ENCODE measurements around the gene KLC4. TPM values are rescaled to one million over a fixed set of nuclear protein-coding genes. Genes with fewer than 3 reads are reported as not detected.
"Not testable (repeated sequence)": the region's sequence is repeated elsewhere in the genome, so short reads cannot be mapped to it uniquely, and the experiment has no call there.

Gene KLC4
- total RNA-seq, 1 experiment from 2014 or later, result 11.6 TPM

DNA sequence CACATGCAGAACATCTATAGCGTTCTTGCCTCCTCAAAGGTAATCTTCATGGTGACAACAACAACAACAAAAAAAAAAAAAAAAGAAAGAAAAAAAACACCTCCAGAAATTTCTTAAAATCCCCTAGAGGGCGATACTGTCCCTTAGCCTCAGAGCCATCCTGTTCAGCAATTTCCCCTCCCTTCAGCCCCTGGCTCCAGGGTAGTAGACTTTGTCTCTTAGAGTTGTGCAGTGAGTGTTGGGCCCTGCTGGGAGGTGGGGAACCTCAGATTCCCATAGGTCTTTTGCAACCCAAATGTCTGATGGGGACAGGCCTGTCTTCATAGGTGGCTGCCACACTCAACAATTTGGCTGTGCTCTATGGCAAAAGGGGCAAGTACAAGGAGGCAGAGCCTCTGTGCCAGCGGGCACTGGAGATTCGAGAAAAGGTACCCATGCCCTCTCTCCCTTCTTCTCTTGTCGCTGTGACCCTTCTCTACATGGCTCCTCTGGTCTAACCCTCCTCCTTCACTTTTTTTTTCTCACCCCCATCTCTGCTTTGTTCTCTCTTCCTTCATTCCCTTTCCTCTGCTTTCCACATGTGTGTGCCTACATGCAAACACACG lies 10.7 kb downstream of the KLC4 start:
- peak; percentile 63 for DNase-seq (ENCODE audit: low spot score)

DNA sequence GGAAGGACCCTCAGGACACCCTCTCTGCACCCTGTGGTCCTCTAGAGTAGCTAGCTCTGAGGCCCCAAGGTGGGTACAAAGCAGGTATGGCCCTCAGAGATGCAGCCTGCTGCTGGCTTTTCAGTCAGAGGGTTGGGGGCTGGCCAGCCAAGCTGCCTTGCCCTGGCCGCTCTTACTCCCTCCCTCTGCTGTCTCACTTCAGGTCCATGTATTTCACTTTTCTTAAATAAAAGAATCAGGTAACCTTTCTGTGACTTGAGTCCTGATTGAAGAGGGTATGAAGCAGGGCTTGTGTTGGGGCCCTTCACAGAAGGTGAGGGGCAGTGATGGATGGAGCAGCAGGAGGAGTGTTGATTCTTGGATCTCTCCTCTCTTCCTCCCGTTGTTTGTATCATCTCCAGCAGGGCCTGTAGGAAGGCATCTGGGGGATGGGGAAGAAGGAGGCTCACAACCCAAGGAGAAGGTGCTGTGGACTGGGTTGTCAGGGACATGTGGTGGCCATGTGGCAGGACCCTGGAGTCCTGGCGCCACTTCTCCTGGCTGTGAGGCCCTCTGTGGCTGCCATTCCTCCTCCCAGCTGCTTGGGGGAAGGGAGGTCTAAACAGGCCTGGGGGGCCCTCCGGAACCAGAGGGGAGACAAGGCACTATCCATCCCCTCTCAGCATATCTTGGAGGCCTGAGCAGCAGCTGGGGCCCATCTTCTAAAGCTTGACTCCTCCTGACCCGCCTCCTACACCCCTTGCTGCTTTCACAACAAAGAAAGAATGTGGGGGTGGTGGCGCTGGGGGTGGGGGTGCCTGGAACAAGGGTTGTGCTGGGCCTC lies 15.6 kb downstream of the KLC4 start:
- no peak for DNase-seq (ENCODE audit: low spot score)

DNA sequence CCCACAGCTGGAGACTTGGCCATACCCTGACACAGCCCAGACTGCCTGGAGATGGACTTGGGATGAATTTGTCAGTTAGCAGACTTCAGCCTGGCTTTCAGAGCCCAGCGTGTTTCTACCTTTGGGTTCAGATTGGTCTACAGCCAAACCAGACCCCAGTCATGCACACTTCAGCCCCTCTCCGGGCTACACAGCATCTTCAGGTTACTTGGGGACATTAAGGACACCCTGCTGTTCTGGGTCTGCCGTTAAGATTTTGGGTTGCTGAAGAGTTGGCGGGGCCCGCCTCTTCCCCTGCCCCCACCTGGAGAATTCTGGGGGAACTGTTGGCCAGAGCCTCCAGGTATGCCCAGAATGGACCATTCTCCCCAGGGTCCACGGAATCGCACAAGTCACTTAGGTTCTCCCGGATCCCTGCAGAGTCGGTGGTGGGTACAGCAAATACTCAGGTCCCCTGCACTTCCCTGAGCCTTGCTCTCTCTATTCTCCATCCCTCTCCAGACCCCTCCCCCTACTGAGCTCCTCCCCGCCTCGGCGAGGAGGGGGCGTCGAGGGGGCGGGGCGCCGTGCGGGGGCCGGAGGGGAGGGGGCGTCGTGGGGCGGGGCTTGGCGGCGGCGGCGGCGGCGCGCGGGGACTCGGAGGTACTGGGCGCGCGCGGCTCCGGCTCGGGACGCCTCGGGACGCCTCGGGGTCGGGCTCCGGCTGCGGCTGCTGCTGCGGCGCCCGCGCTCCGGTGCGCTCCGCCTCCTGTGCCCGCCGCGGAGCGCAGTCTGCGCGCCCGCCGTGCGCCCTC lies 16.4 kb downstream of the KLC4 start, which contains the start of gene PTK7:
PTK7 (plus strand) TSS at position 645 of the 794 bp plus-strand sequence. CDS start 175 bp downstream, outside the sequence.
- DNase-seq (ENCODE audit: low spot score), result peak; percentile 47

DNA sequence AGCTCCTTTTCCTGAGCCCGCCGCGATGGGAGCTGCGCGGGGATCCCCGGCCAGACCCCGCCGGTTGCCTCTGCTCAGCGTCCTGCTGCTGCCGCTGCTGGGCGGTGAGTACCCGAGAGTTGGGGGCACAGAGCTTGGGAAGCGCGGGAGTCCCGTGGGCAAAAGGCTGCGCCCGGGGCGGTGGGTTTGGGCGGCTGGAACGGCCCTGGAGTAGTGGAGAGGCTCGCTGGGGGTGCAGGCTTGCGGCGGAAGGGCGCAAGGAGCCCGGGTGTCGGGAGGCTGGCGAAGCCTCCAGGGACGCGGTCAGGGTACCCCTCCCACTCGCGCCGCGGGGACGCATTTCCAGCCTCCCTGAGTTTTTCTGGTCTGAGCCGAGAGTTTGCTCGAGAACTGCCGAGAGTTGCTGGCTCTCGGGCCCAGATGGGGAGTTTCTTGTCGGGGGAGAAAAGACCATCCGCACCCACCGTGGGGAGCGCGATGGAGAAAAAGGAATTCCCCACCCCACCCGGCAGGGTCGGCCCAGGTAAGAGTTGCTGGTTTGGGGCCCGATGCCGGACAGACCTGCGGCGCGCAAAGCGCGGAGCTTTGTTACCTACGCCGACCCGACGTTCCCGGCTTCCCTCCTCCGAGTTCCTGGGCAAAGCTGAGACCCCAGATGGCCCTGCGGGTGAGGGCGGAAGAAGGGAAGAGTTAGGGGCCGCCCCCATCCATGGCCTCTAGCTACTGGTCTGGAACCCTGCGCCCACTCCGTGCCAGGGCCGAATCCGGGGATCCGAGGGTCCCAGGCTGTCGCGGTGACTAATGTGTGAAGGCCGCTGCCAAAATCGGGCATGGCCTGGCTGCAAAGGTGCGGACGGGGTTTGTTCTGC lies 17.3 kb downstream of the KLC4 start:
- peak; percentile 52 for DNase-seq (ENCODE audit: low spot score)

DNA sequence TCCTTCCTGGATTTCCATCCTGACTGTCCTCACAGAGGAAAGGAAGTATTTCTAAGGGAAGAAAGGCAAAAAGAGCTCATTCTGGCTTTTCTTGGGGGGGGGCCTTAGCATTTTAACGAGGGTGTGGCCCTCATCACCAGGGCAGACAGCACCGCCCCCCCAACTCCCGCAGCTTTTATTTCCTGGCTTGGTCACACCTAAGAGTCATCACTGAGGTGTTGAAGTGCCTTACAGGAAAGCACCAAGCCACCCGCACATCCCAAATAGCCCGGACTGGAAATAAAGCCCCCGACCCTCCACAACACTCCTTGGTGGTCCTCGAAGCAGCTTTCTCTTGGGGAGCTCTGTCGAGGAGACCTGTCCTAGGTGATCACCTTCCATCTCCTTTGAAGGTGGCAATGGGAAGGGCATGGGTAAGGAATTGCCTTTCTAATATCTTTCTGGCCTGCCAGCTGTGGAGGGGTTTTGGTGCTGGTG lies 17.9 kb downstream of the KLC4 start:
- DNase-seq (ENCODE audit: low spot score), result no peak

DNA sequence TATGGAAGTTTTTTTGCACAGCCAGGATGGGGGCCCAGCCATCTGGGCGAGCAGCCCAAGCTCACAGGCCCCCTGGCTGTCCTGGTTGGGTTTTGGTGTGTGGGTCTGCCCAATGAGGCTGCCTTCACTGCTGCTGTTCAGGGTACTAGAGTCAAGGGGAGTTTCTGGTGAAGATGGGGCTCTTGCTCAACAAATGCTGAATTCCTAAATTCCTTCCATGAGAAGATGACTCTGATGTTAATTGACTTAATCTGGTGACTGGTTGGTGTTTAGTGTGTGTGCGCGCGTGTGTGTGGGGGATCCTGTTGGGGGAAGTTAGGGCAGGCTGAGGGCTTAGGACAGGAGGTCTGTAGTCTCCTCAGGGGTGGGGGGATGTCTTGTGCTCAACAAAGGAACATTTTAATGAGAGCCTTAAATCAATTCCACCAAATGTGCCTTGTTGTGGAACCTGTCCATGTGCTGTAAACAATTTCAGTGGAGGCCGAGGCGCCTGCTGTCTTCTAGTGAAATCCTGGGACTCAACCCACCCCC lies 18.6 kb downstream of the KLC4 start:
- DNase-seq (ENCODE audit: low spot score), result no peak

DNA sequence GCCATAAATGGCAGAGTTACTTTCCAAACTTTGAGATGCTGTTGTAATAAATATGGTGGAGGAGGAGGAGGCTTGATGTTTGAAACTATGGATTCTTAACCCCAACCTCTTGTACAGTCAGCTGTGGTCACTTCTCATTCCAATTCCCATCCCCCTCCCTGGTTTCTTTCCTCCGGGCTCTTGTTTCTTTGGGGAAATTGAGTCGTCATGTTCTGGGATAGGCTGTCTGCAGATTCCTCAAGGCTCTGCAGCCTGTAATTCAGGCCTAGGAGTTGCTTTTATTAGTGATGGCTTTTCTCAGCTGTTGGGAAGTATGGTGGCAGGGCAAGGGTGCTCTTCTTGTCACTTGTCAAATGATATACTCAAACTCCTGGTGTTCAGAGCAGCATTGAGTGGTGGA lies 19.3 kb downstream of the KLC4 start:
- DNase-seq (ENCODE audit: low spot score), result no peak

DNA sequence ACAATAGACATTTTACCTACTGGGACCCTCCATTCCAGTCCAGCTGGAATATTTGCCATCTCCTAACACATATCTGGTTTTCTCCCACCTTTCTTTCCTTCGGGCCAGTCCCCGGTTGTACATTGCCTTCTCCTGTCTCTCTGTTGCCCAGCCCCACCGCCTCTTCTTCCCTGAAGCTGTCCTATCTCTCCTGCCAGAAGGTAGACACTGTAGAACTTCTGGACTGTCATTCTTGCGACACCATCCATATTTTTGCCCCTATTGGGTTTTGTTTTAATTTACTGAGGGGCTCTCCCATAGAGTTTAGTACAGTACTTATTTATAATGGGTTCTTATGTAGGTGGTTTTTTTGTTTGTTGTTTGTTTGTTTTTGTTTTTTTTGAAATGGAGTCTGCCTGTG lies 21.6 kb downstream of the KLC4 start:
- no peak for DNase-seq (ENCODE audit: low spot score)

DNA sequence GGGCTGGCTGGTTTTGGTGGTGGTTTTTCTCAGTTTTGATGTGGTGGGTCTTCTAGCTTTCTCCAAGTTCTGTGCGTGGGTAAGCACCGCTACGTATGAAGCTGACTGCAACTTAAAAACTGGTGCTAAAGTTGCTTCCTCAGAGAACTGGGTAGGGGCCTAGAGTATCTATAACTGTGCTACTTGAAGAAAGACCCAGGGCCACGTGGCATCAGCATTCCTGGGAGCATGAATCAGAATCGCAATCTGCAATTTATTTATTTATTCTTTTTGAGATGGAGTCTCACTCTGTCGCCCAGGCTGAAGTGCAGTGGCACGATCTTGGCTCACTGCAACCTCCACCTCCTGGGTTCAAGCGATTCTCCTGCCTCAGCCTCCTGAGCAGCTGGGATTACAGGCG lies 22.5 kb downstream of the KLC4 start:
- DNase-seq (ENCODE audit: low spot score), result not testable (repeated sequence)

DNA sequence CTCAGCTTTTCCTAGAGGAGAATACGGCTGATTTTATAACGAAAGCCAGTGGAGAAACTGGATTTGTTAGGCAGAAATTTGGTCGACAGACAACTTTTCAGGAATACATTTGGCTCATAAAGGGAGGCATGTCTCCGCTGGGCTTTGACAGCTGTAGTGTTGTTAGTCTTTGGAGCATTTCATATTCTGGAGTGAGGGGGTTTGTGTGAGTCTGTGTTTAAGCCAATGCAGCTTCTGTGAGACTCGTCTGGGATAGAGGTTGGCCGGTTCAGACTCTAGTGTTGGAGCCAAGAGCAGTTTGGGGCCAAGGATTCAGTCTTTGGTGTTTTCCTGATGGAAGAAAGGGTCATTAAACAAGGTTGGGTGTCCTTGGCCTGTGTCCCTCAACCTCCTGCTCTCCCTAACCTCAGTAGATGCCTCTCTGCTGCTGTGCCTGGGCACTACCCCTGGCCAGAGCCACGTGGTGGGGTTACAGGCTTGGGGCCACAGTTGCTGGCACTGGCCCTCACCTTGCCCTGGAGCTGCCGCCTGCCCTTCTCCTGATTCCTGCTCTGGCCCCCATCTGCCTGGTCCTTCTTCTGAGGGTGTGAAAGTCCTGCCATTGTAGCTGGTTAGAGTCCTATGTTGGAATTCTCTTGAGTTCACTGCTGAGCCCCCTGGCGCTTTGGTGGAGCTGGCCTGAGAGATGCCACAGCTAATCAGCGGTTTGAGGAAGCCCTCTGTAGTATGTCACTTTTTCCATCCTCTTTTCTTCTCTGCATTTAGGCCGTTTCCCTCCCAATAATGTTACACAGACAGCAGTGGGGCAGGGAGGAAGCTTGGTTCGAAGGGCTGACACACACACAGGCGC lies 23.6 kb downstream of the KLC4 start:
- DNase-seq (ENCODE audit: low spot score), result no peak

DNA sequence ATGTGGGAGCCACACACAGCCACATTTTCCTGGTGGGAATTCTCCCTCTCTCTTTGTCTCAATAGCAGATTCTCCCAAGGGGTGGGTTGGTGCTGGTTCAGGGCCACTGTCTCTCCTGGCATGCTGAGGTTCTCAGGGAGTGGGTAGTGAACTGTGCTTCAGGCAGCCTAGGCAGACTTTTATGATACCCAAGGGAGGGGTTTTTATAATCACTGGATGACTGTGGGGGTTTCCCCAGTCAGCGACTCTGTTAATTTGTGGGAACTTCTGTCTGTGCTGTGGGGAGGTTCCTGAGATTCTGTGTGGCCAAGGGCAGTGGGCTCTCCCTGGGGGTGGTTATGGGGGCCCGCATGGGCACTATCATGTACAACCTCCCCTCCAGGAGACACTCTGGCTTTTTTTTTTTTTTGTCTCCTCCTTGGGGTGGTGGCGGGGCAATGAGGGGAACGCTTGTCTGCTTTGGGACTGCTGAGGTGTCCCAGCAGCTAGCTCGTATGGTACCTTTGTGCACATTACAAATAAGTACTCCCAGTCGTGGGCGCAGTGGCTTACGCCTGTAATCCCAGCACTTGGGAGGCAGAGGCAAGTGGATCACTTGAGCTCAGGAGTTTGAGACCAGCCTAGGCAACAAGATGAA lies 26.7 kb downstream of the KLC4 start:
- DNase-seq (ENCODE audit: low spot score), result no peak

DNA sequence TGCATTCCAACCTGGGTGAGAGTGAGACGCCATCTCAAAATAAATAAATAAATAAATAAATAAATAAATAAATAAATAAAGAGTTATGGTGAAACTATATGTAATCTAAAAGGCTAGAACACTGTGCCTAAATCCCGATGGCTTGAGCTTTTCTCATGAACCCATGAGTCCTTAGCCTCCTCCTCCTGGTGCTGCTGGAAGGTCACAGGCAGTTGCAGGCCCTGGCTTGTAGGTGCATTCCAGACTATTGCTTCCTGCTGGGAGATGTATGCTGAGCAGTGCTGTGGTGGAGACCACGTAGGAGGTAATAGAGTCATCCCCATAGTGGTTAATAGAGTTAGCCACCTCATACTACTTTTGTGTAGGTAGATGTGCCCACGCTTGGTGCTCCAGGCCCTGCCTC lies 29.2 kb downstream of the KLC4 start:
- no peak for DNase-seq (ENCODE audit: low spot score)

DNA sequence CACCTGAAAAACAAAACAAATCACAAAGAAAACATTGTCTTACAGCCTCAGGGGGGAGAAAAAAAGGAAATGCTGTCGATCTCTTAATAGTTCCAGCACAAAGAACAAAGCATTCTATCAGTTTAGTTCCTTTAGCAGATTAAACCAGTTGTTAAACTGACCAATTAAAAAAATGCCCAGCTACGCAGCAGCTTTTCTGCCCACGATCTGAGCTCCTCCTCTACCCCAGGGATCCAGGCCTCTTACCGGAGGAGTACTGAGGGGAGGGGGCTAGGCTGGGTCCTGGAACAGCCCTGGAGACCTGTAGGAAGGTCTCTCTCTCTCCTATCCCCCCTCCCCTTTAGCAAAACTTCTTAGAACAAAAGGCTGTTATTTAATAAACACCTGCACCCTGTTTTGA lies 30.0 kb downstream of the KLC4 start:
- no peak for DNase-seq (ENCODE audit: low spot score)

DNA sequence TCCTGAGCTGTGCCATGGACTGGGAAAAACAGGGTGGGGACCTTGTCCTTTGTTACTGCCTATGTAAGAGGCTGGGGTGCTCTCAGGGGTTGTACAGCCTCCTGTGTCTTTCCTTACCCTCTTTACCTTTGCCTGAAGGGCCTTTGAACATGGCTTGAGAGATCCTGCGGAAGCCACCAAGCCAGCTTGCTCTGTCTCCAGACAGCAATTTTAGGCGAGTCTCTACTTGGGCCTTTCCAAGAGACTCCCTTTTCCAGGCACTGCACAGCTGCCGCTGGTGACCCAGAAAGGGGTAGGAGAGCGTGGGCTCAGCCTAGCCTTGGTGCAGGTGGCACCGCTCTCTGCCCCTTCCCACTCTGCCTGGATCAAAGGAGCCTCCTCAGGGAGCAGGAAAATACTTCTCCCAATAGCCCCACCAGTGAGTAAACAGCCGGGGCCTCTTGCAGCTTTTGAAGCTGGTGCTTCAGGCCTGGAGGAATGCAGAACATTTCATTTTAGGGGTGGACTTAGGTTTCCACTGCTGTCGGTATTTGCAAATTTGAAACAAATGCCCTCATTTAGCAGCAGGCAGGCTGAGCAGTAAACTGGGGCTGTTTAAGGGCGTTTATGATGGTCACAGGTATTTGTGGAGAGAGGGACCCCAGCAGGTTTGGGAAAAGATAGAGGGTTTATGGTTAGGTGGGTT lies 30.6 kb downstream of the KLC4 start:
- no peak for DNase-seq (ENCODE audit: low spot score)

DNA sequence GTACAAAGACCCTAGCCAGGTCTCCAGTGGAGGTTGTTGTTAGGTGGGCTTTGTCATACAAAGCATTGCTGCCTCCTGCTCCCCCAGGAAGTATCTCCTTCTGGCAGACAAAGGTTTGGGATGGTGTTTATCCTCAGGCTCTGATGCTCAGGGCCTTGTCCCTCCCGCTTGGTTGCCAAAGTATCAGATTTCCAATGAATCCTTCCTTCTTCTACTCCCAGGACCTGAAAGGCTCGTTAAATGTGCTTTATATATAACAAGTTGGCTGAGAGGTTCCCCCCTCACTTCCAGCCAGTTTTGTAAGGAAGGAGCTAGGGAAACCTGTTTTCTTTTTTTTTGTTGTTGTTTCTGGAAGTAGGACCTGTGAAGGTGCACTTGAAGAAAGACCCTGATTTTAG lies 31.1 kb downstream of the KLC4 start:
- DNase-seq (ENCODE audit: low spot score), result no peak

DNA sequence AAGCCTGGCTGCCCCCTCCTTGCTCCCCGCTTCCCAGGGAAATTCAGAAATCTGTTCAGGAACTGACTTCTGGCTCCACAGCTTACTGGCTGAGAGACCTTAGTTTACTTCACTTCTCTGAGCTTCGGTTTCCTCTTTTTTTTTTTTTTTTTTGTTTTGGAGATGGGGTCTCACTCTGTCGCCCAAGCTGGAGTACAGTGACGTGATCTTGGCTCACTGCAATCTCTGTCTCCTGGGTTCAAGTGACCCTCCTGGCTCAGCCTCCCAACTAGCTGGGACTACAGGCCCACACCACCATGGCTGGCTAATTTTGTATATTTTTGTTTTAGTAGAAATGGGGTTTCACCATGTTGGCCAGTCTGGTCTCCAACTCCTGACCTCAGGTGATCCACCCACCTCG lies 31.6 kb downstream of the KLC4 start:
- no peak for DNase-seq (ENCODE audit: low spot score)

DNA sequence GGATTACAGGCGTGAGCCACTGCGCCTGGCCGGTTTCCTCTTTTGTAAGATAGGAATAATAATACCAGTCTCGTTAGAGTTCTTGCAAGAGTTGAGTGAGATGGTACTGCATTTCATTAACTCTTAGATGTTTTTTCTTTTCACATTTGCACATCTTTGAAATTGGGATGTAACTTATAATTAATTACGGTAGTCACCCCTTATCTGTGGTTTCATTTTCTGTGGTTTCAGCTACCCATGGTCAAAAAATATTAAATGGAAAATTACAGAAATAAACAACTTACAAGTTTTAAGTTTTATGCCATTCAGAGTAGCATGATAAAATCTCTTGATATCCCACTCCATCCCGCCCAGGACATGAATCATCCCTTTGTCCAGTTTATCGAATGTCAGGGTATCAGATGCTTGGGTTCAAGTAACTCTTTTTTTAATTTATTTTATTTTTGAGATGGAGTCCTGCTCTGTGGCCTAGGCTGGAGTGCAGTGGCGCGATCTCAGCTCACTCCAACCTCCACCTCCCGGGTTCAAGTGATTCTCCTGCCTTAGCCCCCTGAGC lies 32.1 kb downstream of the KLC4 start:
- DNase-seq (ENCODE audit: low spot score), result no peak

DNA sequence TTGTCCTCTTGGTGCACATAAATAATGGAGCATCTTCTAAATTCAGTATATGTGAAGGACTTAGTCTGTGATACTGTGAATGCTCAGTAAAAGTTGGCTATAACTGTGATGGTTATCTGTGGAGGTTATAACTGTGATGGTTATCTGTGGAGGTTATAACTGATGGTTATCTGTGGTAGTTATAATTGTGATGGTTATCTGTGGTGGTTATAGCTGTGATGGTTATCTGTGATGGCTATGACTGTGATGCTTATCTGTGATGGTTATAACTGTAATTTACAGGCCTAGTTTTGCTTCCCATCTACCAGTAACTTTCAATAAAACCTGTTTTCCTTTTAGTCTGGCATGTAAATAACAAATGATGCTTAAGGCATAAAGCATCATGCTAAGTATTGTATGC lies 33.2 kb downstream of the KLC4 start:
- no peak for DNase-seq (ENCODE audit: low spot score)

Data from H4 (cell line).